Measurements from ENCODE around the gene LPP. TPM values are rescaled to one million over a fixed set of nuclear protein-coding genes. Genes with fewer than 3 reads are reported as not detected.

The LPP gene
- total RNA-seq, 6 experiments from 2014 or later = 84.1 to 121 (median 102) TPM

GRCh38 chr3:188176476-188176875, 22.5 kb downstream of the LPP start:
- no peaks in the 10 kb centered on the region for H3K9me3 Mint-ChIP-seq
- peaks cover 62% of the 10 kb centered on the region for H3K4me1 Mint-ChIP-seq (ENCODE audit: low read depth)
- H3K27me3 Mint-ChIP-seq (ENCODE audit: insufficient read depth) = peaks cover 4% of the 10 kb centered on the region; the same call in 1 of the 2 replicates
- no peak overlapping the region for H3K4me3 Mint-ChIP-seq
- H3K27ac Mint-ChIP-seq = no peak overlapping the region
- H3K36me3 Mint-ChIP-seq (ENCODE audit: low read depth) = peaks cover 25% of the 10 kb centered on the region
- no peak for TF ChIP-seq CTCF (IDR thresholded peaks at IDR 0.05)
- no peak for DNase-seq

- H3K4me1 Mint-ChIP-seq (ENCODE audit: low read depth) = peaks cover 61% of the 10 kb centered on the region
- peak overlapping the region; percentile 14; the same call in 1 of the 2 replicates for H3K27ac Mint-ChIP-seq
- H3K36me3 Mint-ChIP-seq (ENCODE audit: low read depth) = peaks cover 25% of the 10 kb centered on the region
- DNase-seq = no peak
- peaks cover 4% of the 10 kb centered on the region; the same call in 1 of the 2 replicates for H3K27me3 Mint-ChIP-seq (ENCODE audit: insufficient read depth)
- no peak overlapping the region for H3K4me3 Mint-ChIP-seq
- TF ChIP-seq CTCF (IDR thresholded peaks at IDR 0.05) = no peak
- no peaks in the 10 kb centered on the region for H3K9me3 Mint-ChIP-seq
Observed at GRCh38 chr3:188176884-188177283, 22.9 kb downstream of the LPP start.

GRCh38 chr3:188177721-188178120, 23.8 kb downstream of the LPP start:
- H3K36me3 Mint-ChIP-seq (ENCODE audit: low read depth) = peaks cover 25% of the 10 kb centered on the region
- no peak overlapping the region for H3K4me3 Mint-ChIP-seq
- no peak for TF ChIP-seq CTCF (IDR thresholded peaks at IDR 0.05)
- H3K9me3 Mint-ChIP-seq = no peaks in the 10 kb centered on the region
- H3K27ac Mint-ChIP-seq = no peak overlapping the region
- no peak for DNase-seq
- H3K4me1 Mint-ChIP-seq (ENCODE audit: low read depth) = peaks cover 61% of the 10 kb centered on the region
- H3K27me3 Mint-ChIP-seq (ENCODE audit: insufficient read depth) = peaks cover 4% of the 10 kb centered on the region; the same call in 1 of the 2 replicates

- Mint-ChIP-seq H3K36me3 (ENCODE audit: low read depth) (peaks cover 25% of the 10 kb centered on the region), H3K4me3 (no peak overlapping the region; the same call in 1 of the 2 replicates), H3K9me3 (no peaks in the 10 kb centered on the region), H3K27me3 (ENCODE audit: insufficient read depth) (peaks cover 7% of the 10 kb centered on the region; the same call in 1 of the 2 replicates), H3K27ac (peak overlapping the region; percentile 93), H3K4me1 (ENCODE audit: low read depth) (peaks cover 61% of the 10 kb centered on the region)
- TF ChIP-seq CTCF (IDR thresholded peaks at IDR 0.05) = no peak
- no peak for DNase-seq
Observed at GRCh38 chr3:188178293-188178936, 24.5 kb downstream of the LPP start.

GRCh38 chr3:188179006-188179966, 25.3 kb downstream of the LPP start:
- H3K27ac Mint-ChIP-seq = peak overlapping the region; percentile 93
- peak overlapping the region; percentile 65 for H3K4me3 Mint-ChIP-seq
- H3K4me1 Mint-ChIP-seq (ENCODE audit: low read depth) = peaks cover 62% of the 10 kb centered on the region
- no peak for TF ChIP-seq CTCF (IDR thresholded peaks at IDR 0.05)
- peaks cover 25% of the 10 kb centered on the region for H3K36me3 Mint-ChIP-seq (ENCODE audit: low read depth)
- peak; percentile 72 for DNase-seq
- no peaks in the 10 kb centered on the region for H3K9me3 Mint-ChIP-seq
- peaks cover 7% of the 10 kb centered on the region; the same call in 1 of the 2 replicates for H3K27me3 Mint-ChIP-seq (ENCODE audit: insufficient read depth)

Measured in HFFc6 (cell line).